AG09319 (cell line): ENCODE measurements around the gene SIRT5.

Experiments used
- DNase-seq: peaks from one replicate; pipeline ENCODE4 v3.0.0-alpha.2; 2010; ENCODE audit warnings: low read depth; ENCODE audit errors: extremely low read depth
- CTCF ChIP-seq: IDR thresholded peaks from 2 replicates; pipeline ENCODE4 v1.5.1; 2011; ENCODE audit warnings: low read depth, mild to moderate bottlenecking, inconsistent platforms, low read length, moderate library complexity

SIRT5 gene

DNA sequence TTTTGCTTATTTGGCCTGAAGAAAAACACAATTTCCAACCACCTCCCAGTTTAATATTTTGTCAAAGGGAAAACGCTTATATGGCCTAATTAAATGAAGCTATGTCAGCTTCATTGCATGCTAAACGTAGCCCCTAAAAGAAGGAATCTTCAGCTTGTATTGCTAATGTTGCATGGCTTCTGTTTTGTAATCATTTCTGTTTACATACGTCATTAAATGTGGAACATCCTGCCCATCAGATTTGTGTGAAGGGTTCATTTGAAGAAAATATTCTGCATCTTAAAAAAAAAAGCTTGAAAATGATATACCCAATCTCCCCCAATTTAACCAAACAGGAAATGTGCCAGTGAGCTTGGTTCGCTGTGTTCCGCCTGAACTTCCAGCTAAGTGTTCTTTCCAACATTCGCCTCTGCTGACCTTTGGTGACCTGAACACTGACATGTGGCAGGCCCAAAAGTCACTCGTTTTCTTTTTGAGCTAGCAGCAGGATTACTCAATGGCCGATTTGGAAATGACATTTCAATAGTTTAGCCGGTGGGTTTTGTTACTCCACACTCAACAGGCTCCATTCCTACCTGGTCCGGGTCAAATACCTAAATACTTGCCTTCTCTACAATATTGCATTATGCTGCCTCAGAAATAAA, 12.7 kb upstream of the SIRT5 start:
- TF ChIP-seq CTCF = no peak

GRCh38 chr6:13563009-13563408, 11.4 kb upstream of the SIRT5 start:
- TF ChIP-seq CTCF = no peak
- DNase-seq = no peak

More for the DNA sequence above, 12.7 kb upstream of the SIRT5 start:
- no peak for DNase-seq

- no peak for DNase-seq
- TF ChIP-seq CTCF = no peak
These were observed 8.5 kb upstream of the SIRT5 start for GRCh38 chr6:13565921-13566320.

DNA sequence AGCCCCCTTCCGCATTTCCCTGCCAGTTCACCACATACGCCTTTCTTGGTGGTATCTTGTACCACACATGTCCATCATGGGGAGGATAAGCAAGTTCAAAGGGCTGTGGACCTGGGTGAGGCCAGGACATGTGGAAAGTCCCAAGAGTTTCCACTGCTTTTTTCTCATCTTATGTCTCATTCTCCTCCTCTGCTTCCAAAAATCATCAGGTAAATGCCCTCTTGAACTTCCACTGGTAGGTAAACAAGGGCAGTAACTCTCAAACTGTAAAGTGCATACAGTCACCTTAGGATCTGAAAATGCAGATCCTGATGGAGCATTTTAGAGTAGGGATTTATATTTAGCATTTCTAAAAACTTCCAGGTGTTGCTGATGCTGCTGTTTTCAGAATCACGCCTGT, 7.9 kb upstream of the SIRT5 start:
- TF ChIP-seq CTCF = no peak

DNA sequence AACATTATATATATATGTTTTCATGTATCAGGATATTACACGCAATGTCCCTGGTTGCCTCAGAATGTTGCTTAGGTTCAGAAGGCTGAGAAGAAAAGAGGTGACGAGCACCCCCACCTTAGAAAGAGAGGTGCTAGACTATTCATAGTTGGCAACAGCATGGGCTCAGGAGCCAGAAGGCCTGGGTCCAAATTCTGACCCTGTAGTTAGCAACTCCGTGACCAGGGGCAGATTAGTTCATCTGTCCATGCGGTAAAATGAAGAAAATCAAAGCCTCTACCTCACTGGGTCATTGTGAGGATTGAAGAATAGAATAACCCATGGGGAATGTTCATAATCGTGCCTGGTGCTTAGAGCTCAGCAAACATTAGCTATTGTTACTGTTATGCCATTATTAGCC, 5.4 kb upstream of the SIRT5 start:
- TF ChIP-seq CTCF = no peak

More for the DNA sequence above, 7.9 kb upstream of the SIRT5 start:
- no peak for DNase-seq

DNA sequence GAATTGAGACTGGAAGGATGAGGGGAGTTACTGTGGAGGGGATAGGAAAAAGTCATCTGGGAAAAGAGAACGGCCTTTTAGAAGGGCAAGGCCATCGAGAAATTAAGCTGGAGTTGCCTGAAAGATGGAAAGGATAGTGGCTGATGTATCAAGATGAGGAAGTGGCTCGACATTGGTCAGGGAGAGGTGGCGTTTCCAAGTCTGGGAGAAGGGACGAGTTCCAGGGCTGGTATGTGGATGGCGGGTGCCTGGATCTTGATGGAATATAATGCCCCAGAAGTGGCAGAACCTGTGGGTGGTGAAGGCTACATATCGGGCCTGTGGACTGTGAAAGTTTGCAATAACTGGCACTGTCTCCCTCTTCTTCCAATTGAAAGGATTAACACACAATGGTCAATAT, 2.2 kb upstream of the SIRT5 start:
- no peak for TF ChIP-seq CTCF
- no peak for DNase-seq

More for the DNA sequence above, 5.4 kb upstream of the SIRT5 start:
- no peak for DNase-seq

DNA sequence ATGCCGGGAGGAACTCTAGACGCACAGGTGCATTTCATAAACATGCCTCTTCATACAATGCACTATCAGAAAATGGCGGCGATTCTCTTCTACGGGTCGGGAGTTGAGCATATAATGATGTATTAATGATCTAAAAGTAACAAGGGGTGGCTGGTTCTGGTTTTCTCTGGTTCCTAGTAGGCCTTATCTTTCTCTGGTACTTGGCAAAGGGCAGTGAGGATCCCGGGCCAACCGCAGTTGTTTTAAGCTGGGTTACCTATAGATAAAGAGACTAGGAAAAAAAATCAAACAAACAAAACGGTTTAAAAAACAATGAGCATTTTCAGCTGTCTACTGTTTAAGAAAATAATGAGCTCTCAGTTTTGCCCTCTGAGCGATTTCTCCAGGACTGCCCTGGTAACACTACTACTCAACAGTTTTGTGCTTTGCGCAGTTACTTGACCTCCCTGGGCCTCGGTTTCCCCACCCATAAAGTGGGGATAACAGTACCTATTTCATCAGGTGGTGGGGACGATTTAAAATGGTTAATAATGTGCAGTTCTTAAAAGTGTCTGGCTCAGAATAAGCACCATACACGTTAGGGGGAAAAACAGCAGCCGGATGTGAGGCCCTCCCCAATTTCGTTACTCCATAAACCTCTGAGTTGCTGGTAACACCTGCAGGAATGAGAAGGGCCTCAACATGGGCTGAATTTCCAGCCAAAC, 1.3 kb upstream of the SIRT5 start:
- TF ChIP-seq CTCF = no peak

More for the DNA sequence above, 1.3 kb upstream of the SIRT5 start:
- DNase-seq = no peak
